Measurements from ENCODE around the gene AOX1. TPM values are rescaled to one million over a fixed set of nuclear protein-coding genes. Genes with fewer than 3 reads are reported as not detected.
"Not testable (repeated sequence)": the region's sequence is repeated elsewhere in the genome, so short reads cannot be mapped to it uniquely, and the experiment has no call there.

AOX1 gene
- polyA plus RNA-seq, 1 experiment, result 10.2 TPM

GRCh38 chr2:200624658-200625057, 38.8 kb downstream of the AOX1 start:
- H3K36me3 ChIP-seq (ENCODE audit: control insufficient read depth, insufficient read depth, low read length), result no peaks in the 10 kb centered on the region
- no peaks in the 10 kb centered on the region for H3K27me3 ChIP-seq (ENCODE audit: control insufficient read depth, insufficient read depth, low read length)
- no peak for TF ChIP-seq CTCF (IDR thresholded peaks at IDR 0.05; ENCODE audit: insufficient read depth, low read depth, low read length)
- H3K4me3 ChIP-seq (ENCODE audit: low read depth, low read length), result no peak overlapping the region
- CTCF ChIA-PET, result interaction anchor here (1.6 to 2.8 kb wide), 2 partner anchors 9 to 10 kb away, joined by 3 to 17 read pairs; no protein-coding TSS in a partner anchor
- DNase-seq (ENCODE audit: low read depth), result no peak
- POLR2A ChIA-PET, result interaction anchor here (0.6 kb wide), 1 partner anchor 52 kb away, joined by 15 read pairs; no protein-coding TSS in a partner anchor

GRCh38 chr2:200625282-200625681, 39.5 kb downstream of the AOX1 start:
- TF ChIP-seq CTCF (IDR thresholded peaks at IDR 0.05; ENCODE audit: insufficient read depth, low read depth, low read length), result no peak
- DNase-seq (ENCODE audit: low read depth), result no peak
- ChIA-PET POLR2A (interaction anchor here (0.6 kb wide), 1 partner anchor 51 kb away, joined by 15 read pairs; no protein-coding TSS in a partner anchor), CTCF (interaction anchor here (1.1 to 2.8 kb wide), 4 partner anchors 9 to 78 kb away, joined by 3 to 17 read pairs (median 4); no protein-coding TSS in a partner anchor)
- no peaks in the 10 kb centered on the region for H3K27me3 ChIP-seq (ENCODE audit: control insufficient read depth, insufficient read depth, low read length)
- H3K4me3 ChIP-seq (ENCODE audit: low read depth, low read length), result no peak overlapping the region
- no peaks in the 10 kb centered on the region for H3K36me3 ChIP-seq (ENCODE audit: control insufficient read depth, insufficient read depth, low read length)

- ChIA-PET POLR2A (no interaction called here), CTCF (interaction anchor here (0.7 to 2.8 kb wide), 7 partner anchors 8 to 86 kb away, joined by 3 to 17 read pairs (median 3); no protein-coding TSS in a partner anchor)
- Histone ChIP-seq H3K4me3 (ENCODE audit: low read depth, low read length) (no peak overlapping the region), H3K27me3 (ENCODE audit: control insufficient read depth, insufficient read depth, low read length) (no peaks in the 10 kb centered on the region), H3K36me3 (ENCODE audit: control insufficient read depth, insufficient read depth, low read length) (no peaks in the 10 kb centered on the region)
- DNase-seq (ENCODE audit: low read depth), result peak; percentile 65
- TF ChIP-seq CTCF (IDR thresholded peaks at IDR 0.05; ENCODE audit: insufficient read depth, low read depth, low read length), result no peak
Observed at GRCh38 chr2:200625958-200626363, 40.1 kb downstream of the AOX1 start.

- TF ChIP-seq CTCF (IDR thresholded peaks at IDR 0.05; ENCODE audit: insufficient read depth, low read depth, low read length), result no peak
- no peaks in the 10 kb centered on the region for H3K27me3 ChIP-seq (ENCODE audit: control insufficient read depth, insufficient read depth, low read length)
- ChIA-PET CTCF (interaction anchor here (1.1 to 2.8 kb wide), 4 partner anchors 12 to 84 kb away, joined by 3 to 17 read pairs (median 5); no protein-coding TSS in a partner anchor), POLR2A (no interaction called here)
- DNase-seq (ENCODE audit: low read depth), result no peak
- no peak overlapping the region for H3K4me3 ChIP-seq (ENCODE audit: low read depth, low read length)
- H3K36me3 ChIP-seq (ENCODE audit: control insufficient read depth, insufficient read depth, low read length), result no peaks in the 10 kb centered on the region
Observed at GRCh38 chr2:200627110-200627770, 41.4 kb downstream of the AOX1 start.

DNA sequence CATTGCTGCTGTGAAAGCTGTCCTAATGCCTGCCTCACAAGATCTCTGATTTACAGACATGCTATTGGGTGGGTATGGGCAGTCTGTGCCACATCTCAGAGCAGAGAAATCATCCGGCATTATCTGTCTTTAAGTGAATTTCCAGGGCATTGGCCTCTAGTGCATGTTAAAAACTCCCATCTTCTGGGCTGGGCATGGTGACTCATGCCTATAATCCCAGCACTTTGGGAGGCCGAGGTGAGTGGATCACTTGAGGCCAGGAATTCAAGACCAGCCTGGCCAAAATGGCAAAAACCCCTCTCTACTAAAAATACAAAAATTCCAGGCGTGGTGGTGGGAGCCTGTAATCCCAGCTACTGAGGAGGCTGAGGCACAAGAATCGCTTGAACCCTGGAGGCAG, 42.6 kb downstream of the AOX1 start:
- H3K4me3 ChIP-seq (ENCODE audit: low read depth, low read length); H3K36me3 ChIP-seq (ENCODE audit: control insufficient read depth, insufficient read depth, low read length); DNase-seq (ENCODE audit: low read depth); POLR2A ChIA-PET; H3K27me3 ChIP-seq (ENCODE audit: control insufficient read depth, insufficient read depth, low read length): not testable (repeated sequence)
- CTCF ChIA-PET, result interaction anchor here (0.9 kb wide), 1 partner anchor 50 kb away, joined by 3 read pairs; no protein-coding TSS in a partner anchor
